Left ventricle myocardium inferior (tissue), 1 donor: ENCODE measurements around the gene LCP2. TPM values are rescaled to one million over a fixed set of nuclear protein-coding genes. Genes with fewer than 3 reads are reported as not detected.

Experiments
- DNase-seq: peaks from one replicate; pipeline ENCODE4 v3.0.0-alpha.2; 2020
- H3K27ac ChIP-seq: fragments of 200-600 bp; replicated peaks from 2 replicates; pipeline ENCODE4 v1.8.0; 2021
- H3K27me3 ChIP-seq: fragments of 200-600 bp; 2 replicates; pipeline ENCODE4 v1.8.0; 2021; ENCODE audit warnings: low read depth
- H3K36me3 ChIP-seq: fragments of 200-600 bp; 2 replicates; pipeline ENCODE4 v1.8.0; 2021
- H3K4me1 ChIP-seq: fragments of 200-600 bp; 2 replicates; pipeline ENCODE4 v1.8.0; 2021
- H3K4me3 ChIP-seq: fragments of 200-600 bp; 2 replicates; pipeline ENCODE4 v1.8.0; 2021; ENCODE audit warnings: mild to moderate bottlenecking, moderate library complexity
- H3K9me3 ChIP-seq: fragments of 200-600 bp; replicated peaks from 2 replicates; pipeline ENCODE4 v1.8.0; 2021
- intact Hi-C: fragments of 100-400 bp; cut with micrococcal nuclease; formaldehyde crosslinking; loops from one replicate; pipeline ENCODE4 v1.11.0; 2022
- total RNA-seq: library from RNA; stranded (reverse); fragmentation: NEBNext Ultra II Directional; extraction: Animal tissue kit (Norgen Biotek cat#: 25700); gene quantifications from one replicate; pipeline ENCODE4 v1.2.1, GENCODE V29; 2021
- TF ChIP-seq, protein P1 (sequence below): fragments of 200-600 bp; IDR thresholded peaks from 2 replicates; pipeline ENCODE4 v1.8.0; 2021; ENCODE audit warnings: antibody characterized with exemption, mild to moderate bottlenecking, borderline replicate concordance
- donor health status: DM: no; HTN: yes; CAD: no; lungs with severe emphysema.

Gene LCP2
- total RNA-seq, 1 donor from 2014 or later = 3.9 TPM

DNA sequence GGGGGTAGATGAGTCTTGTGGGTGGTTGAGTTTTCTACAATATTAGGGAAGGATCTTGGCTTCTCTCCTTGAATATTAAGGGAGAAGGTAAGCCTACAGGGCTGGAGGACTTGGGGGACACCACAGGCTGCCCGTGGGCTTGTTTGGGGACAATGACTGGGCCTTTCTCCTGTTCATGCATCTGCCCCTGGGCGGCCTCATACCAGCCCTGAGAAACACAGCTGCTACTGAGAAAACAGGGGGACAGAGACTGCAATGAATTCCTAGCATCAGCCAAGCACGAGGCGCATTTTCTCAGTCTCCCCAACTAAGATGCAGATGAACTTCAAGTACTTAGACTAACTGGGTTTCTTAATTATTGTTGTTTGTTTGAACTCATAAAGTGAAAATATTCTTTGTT is 40.2 kb downstream of the LCP2 start:
- H3K27ac ChIP-seq = no peak overlapping the region
- no peaks in the 10 kb centered on the region for H3K4me1 ChIP-seq
- no peak overlapping the region for H3K4me3 ChIP-seq
- intact Hi-C loops = no loop called here
- peaks cover 4% of the 10 kb centered on the region for H3K36me3 ChIP-seq
- no peaks in the 10 kb centered on the region for H3K9me3 ChIP-seq
- DNase-seq = no peak
- TF ChIP-seq, protein P1, sequence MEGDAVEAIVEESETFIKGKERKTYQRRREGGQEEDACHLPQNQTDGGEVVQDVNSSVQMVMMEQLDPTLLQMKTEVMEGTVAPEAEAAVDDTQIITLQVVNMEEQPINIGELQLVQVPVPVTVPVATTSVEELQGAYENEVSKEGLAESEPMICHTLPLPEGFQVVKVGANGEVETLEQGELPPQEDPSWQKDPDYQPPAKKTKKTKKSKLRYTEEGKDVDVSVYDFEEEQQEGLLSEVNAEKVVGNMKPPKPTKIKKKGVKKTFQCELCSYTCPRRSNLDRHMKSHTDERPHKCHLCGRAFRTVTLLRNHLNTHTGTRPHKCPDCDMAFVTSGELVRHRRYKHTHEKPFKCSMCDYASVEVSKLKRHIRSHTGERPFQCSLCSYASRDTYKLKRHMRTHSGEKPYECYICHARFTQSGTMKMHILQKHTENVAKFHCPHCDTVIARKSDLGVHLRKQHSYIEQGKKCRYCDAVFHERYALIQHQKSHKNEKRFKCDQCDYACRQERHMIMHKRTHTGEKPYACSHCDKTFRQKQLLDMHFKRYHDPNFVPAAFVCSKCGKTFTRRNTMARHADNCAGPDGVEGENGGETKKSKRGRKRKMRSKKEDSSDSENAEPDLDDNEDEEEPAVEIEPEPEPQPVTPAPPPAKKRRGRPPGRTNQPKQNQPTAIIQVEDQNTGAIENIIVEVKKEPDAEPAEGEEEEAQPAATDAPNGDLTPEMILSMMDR = no peak
- peaks cover 11% of the 10 kb centered on the region for H3K27me3 ChIP-seq

DNA sequence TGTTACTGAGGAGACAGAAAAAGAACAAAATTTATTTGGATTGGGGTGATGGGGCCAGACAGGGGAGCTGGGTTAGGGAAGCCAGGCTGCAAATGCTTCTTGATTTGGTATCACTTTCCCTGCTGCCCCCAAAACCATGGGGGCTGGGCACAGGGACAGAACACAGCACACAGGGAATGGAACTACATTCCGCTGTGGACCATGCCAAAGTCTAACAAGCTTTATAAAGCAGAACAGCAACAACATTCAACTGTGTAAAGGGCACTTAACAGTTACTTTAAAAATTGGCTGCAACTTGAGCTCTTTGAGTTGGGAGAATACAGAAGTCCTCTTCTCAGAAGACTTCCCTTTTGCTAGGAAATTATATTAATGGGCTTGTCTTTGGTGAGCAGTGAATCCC is 41.0 kb downstream of the LCP2 start:
- intact Hi-C loops = no loop called here
- no peaks in the 10 kb centered on the region for H3K4me1 ChIP-seq

DNA sequence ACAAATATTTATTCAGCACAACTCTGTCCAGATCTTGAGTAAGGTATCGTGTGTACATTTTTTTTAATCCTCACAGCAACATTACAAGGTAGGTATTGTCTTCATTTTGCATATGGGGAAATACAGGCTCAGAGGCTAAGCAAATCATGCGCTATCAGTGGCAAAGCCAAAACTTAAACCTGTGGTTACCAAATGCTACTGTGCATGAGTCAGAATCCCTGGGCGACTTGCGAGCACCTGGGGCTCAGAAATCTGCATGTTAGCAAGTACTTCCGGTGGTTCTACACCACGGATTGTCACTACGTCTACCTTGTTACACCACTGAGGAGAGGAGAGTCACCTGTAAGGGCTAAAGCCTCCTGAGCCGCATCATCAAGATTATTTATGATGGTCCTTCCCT is 43.5 kb downstream of the LCP2 start:
- TF ChIP-seq, protein P1 = no peak
- intact Hi-C loops = no loop called here
- Histone ChIP-seq H3K4me1 (no peaks in the 10 kb centered on the region), H3K27ac (no peak overlapping the region), H3K4me3 (no peak overlapping the region), H3K27me3 (peaks cover 34% of the 10 kb centered on the region), H3K36me3 (no peaks in the 10 kb centered on the region), H3K9me3 (no peaks in the 10 kb centered on the region)
- no peak for DNase-seq

More for the DNA sequence above, 41.0 kb downstream of the LCP2 start:
- H3K27me3 ChIP-seq = peaks cover 18% of the 10 kb centered on the region
- H3K27ac ChIP-seq = no peak overlapping the region
- no peak for DNase-seq
- TF ChIP-seq, protein P1 = no peak
- H3K9me3 ChIP-seq = no peaks in the 10 kb centered on the region
- H3K36me3 ChIP-seq = no peaks in the 10 kb centered on the region
- H3K4me3 ChIP-seq = no peak overlapping the region

DNA sequence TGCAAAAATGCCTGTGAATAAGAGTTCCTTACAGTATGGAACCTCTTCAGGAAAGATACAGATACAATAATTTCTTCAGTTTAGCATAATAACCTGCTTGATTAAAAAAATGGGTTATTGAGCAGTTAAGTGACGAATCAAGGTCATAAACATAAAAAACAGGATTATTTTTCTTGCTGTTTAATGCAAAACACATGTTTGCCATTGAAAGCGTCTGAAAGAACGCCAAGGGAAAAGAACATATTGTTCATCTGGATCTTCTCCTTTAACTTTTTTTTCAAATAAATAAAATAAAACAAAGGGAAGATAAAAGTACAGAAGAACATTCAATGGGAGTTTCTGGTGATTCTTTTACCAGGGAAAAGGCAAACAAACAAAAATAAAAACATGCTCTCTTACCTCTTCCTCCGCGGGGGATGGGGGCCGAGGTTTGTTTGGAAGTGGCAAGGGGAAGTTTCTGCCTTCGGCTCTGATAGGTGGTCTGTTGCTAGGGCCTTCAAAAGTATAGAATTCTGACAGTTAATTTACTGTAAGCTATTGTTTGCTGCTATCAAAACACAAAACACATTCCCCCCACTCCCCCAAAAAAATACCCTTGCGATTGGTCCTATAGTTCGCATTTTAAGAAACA is 44.7 kb downstream of the LCP2 start:
- no peaks in the 10 kb centered on the region for H3K9me3 ChIP-seq
- intact Hi-C loops = no loop called here
- no peak overlapping the region for H3K27ac ChIP-seq
- H3K27me3 ChIP-seq = peaks cover 34% of the 10 kb centered on the region
- DNase-seq = no peak
- no peak overlapping the region for H3K4me3 ChIP-seq
- H3K36me3 ChIP-seq = no peaks in the 10 kb centered on the region
- TF ChIP-seq, protein P1 = no peak
- peaks cover 4% of the 10 kb centered on the region for H3K4me1 ChIP-seq

DNA sequence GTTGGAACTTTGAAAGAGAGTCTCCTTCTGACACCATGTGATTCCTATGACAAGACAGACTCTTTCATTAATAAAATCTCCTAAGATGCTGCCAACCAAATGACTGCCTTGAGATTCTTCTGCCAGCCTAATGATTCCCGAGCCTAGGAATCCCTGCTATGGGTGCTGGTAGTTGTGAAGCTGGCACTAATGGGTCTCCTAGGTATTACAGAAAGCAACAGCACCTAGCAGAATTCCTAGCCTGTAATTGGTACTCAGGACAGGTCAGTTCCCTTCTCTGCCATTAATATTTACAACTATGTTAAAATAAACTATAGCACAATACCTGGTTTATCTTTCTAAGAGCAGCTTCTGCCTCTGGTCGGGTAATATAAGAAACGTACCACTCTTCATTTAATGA is 45.5 kb downstream of the LCP2 start:
- no peak overlapping the region for H3K4me3 ChIP-seq
- peaks cover 34% of the 10 kb centered on the region for H3K27me3 ChIP-seq
- H3K36me3 ChIP-seq = no peaks in the 10 kb centered on the region
- no peaks in the 10 kb centered on the region for H3K9me3 ChIP-seq
- no peak for DNase-seq
- no peak overlapping the region for H3K27ac ChIP-seq
- H3K4me1 ChIP-seq = peaks cover 11% of the 10 kb centered on the region
- intact Hi-C loops = no loop called here
- TF ChIP-seq, protein P1 = no peak
